SU-DHL-6 (cell line): ENCODE data around the gene SLFN12.

ENCODE experiments used
- CTCF ChIP-seq: fragments of 200-600 bp; sonication (generic); IDR thresholded peaks from one replicate; pipeline ENCODE4 v1.5.1; 2017; ENCODE audit warnings: antibody characterized with exemption, mild to moderate bottlenecking, low read length, moderate library complexity; ENCODE audit not compliant: insufficient read depth, poor library complexity, severe bottlenecking
- EZH2phosphoT487 ChIP-seq: fragments of 200-600 bp; sonication (generic), shearing (Covaris generic); conservative IDR thresholded peaks from 2 replicates; pipeline ENCODE4 v1.6.1; 2018; ENCODE audit warnings: mild to moderate bottlenecking, antibody characterized with exemption, low read length, moderate library complexity, mixed read lengths

DNA sequence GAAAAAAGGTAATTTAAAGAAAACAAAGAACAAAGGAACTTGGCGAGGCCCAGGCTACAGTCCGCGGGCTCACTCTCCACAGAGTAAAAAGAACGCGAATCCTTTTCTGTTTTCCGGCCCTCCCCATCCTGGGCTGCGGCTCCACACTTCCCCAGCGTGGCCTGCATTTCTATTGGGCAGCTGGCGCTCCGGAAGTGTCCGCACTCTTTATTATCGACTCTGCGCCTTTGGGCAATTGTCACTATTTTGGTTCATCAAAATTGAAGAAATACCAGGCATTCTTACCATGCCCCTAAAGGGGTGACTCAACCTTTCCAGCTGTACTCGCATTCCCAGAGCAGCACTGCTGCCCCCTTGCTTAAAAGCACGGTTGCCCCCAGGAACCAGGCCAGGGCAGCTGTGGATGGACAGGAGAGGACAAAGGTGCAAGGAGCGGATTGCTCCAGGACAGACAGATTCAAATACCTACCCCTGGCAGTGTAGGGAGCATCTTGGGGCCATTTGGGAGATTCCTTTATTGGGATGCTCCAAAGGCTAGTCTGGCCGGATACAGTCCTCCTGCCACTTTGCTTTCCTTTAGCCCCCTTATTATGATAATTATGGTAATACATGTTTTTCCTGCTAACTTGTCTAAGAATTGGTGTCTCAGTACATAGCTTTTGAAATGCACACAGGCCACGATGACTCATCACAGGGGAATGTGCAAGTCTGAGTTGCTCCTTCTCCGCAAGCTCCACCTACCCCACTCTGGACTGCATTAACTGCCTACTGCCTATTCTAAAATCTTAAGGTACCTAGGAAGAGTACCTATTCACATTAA lies 985 bp upstream of the SLFN12 start:
- TF ChIP-seq CTCF (no peak), EZH2phosphoT487 (no peak)
